DMS79 (cell line): ENCODE measurements around the gene OR10H1.
"Not testable (repeated sequence)": the region's sequence is repeated elsewhere in the genome, so short reads cannot be mapped to it uniquely, and the experiment has no call there.

Experiments used
- DNase-seq: peaks from one replicate; lab custom pipeline; 2025; lab: John Stamatoyannopoulos, UW

The OR10H1 gene

GRCh38 chr19:15774159-15774558 is 41.3 kb downstream of the OR10H1 start:
- DNase-seq = not testable (repeated sequence)

- no peak for DNase-seq
Observed at GRCh38 chr19:15769586-15769985, 45.9 kb downstream of the OR10H1 start.

- no peak for DNase-seq
Observed at GRCh38 chr19:15759962-15760565, 55.4 kb downstream of the OR10H1 start.

- no peak for DNase-seq
Observed at GRCh38 chr19:15758379-15758778, 57.1 kb downstream of the OR10H1 start.
